IPS-18a (cell line): ENCODE results near the gene SUSD1.

Source experiments
- H3K27ac ChIP-seq: one replicate; pipeline ENCODE4 v1.5.1; 2013; ENCODE audit warnings: low read length
- H3K27me3 ChIP-seq: one replicate; pipeline ENCODE4 v1.6.1; 2013; ENCODE audit warnings: mild to moderate bottlenecking, low read length; ENCODE audit not compliant: control insufficient read depth, insufficient read depth
- H3K36me3 ChIP-seq: one replicate; pipeline ENCODE4 v1.6.1; 2013; ENCODE audit warnings: low read depth, low read length; ENCODE audit not compliant: control insufficient read depth
- H3K4me1 ChIP-seq: one replicate; pipeline ENCODE4 v1.6.1; 2013; ENCODE audit warnings: low read depth, low read length; ENCODE audit not compliant: control insufficient read depth
- H3K4me3 ChIP-seq: one replicate; pipeline ENCODE4 v1.5.1; 2013; ENCODE audit warnings: low read length
- H3K9ac ChIP-seq: one replicate; pipeline ENCODE4 v1.6.1; 2013; ENCODE audit warnings: mild to moderate bottlenecking, low read length, moderate library complexity
- H3K9me3 ChIP-seq: one replicate; pipeline ENCODE4 v1.6.1; 2013; ENCODE audit warnings: low read depth, low read length; ENCODE audit not compliant: control insufficient read depth

SUSD1 gene

GRCh38 chr9:112093147-112093869 lies 81.8 kb downstream of the SUSD1 start:
- Histone ChIP-seq H3K27me3 (no peaks in the 10 kb centered on the region), H3K27ac (no peak overlapping the region), H3K9me3 (no peaks in the 10 kb centered on the region), H3K4me1 (peaks cover 22% of the 10 kb centered on the region), H3K36me3 (no peaks in the 10 kb centered on the region), H3K9ac (no peak overlapping the region), H3K4me3 (no peak overlapping the region)

GRCh38 chr9:112091810-112092209 lies 83.3 kb downstream of the SUSD1 start:
- H3K36me3 ChIP-seq: no peaks in the 10 kb centered on the region
- H3K27ac ChIP-seq: peak overlapping the region; percentile 52
- H3K27me3 ChIP-seq: no peaks in the 10 kb centered on the region
- peaks cover 17% of the 10 kb centered on the region for H3K4me1 ChIP-seq
- H3K9ac ChIP-seq: no peak overlapping the region
- H3K9me3 ChIP-seq: no peaks in the 10 kb centered on the region
- no peak overlapping the region for H3K4me3 ChIP-seq

GRCh38 chr9:112087506-112087905 lies 87.6 kb downstream of the SUSD1 start:
- Histone ChIP-seq H3K27ac (no peak overlapping the region), H3K9ac (no peak overlapping the region), H3K4me1 (peaks cover 17% of the 10 kb centered on the region), H3K9me3 (no peaks in the 10 kb centered on the region), H3K27me3 (no peaks in the 10 kb centered on the region), H3K36me3 (no peaks in the 10 kb centered on the region), H3K4me3 (no peak overlapping the region)

DNA sequence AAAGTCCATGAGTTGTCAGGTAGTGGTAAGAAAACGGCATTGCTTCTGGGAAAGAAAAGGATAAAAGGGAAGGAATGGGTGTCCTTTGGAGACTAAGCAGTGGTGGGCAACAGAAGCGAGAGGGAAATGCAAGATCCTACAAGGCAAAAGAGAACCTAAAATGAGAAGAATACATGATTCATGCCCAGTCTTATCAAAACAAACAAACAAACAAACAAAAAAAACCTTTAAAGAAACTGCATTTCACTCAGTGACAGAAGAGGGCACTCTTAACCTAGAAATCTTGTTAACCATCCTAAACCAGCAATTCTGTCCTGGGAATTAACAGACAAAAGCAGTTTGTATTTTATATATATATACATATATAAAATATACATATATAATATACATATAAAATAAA lies 88.5 kb downstream of the SUSD1 start:
- Histone ChIP-seq H3K9me3 (no peaks in the 10 kb centered on the region), H3K27ac (no peak overlapping the region), H3K36me3 (no peaks in the 10 kb centered on the region)

DNA sequence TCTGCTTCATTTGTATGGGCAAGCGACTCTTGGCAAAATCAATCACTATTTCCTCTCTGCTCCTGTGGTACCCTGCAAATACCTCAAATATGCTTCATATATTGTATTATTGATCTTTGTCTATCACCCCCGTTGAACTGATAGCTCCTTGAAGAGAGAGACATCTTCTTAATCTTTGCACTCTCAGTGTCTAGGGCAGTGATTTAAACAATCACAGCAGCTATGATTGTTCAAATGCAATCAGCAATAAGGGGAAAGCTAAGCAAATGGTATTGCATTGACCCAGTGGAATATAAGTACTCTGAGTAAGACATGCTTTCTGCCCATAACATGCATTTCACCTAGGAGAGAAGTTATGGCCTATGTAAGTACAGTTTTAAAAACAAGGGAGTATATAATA lies 90.2 kb downstream of the SUSD1 start:
- no peaks in the 10 kb centered on the region for H3K36me3 ChIP-seq
- no peaks in the 10 kb centered on the region for H3K9me3 ChIP-seq
- H3K4me3 ChIP-seq: no peak overlapping the region
- no peaks in the 10 kb centered on the region for H3K27me3 ChIP-seq
- no peak overlapping the region for H3K9ac ChIP-seq
- no peak overlapping the region for H3K27ac ChIP-seq
- no peaks in the 10 kb centered on the region for H3K4me1 ChIP-seq

More for the DNA sequence above, 88.5 kb downstream of the SUSD1 start:
- no peaks in the 10 kb centered on the region for H3K27me3 ChIP-seq
- no peak overlapping the region for H3K4me3 ChIP-seq
- no peak overlapping the region for H3K9ac ChIP-seq
- H3K4me1 ChIP-seq: peaks cover 9% of the 10 kb centered on the region

- Histone ChIP-seq H3K4me1 (no peaks in the 10 kb centered on the region), H3K9ac (no peak overlapping the region), H3K27ac (no peak overlapping the region), H3K27me3 (no peaks in the 10 kb centered on the region), H3K9me3 (no peaks in the 10 kb centered on the region), H3K4me3 (no peak overlapping the region), H3K36me3 (no peaks in the 10 kb centered on the region)
Measured at GRCh38 chr9:112084334-112084733, 90.8 kb downstream of the SUSD1 start.

- Histone ChIP-seq H3K27ac (no peak overlapping the region), H3K9me3 (no peaks in the 10 kb centered on the region), H3K27me3 (no peaks in the 10 kb centered on the region), H3K4me1 (no peaks in the 10 kb centered on the region), H3K9ac (no peak overlapping the region), H3K4me3 (no peak overlapping the region), H3K36me3 (no peaks in the 10 kb centered on the region)
Measured at GRCh38 chr9:112081918-112082729, 93.0 kb downstream of the SUSD1 start.

DNA sequence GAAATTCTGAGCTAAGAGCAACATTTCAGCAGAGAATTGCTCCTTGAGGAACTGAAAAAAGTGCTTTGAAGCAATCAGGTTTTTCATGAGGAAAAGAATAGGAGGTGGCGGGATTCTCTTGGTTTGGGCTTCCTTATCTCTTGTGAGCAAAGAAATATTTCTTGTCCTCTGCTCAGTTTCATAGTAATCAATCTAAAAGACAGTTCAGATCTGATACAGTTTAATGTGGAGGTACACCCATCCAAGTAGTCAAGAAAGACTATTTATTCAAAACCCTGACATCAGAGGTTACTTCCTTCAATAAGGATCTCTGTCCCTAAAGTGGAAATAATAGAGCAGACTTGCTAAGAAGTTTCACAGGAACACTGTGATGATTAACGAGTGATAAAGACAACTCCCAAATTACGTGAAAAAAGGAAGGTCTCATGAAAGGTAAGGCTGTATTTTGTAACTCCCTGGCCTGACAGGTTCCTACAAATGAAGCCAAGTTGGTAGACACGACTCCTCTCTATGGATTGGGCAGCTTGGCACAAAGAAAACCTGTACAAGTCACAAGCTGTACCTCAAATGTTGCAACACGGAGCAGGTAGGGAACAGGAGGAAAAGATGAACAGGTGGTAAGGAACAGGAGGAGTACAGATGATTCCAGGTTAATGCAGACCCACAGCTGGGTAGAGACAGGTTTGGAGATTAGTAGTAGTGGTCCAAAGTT lies 94.1 kb downstream of the SUSD1 start:
- Histone ChIP-seq H3K27ac (no peak overlapping the region), H3K9me3 (no peaks in the 10 kb centered on the region), H3K4me3 (no peak overlapping the region), H3K36me3 (no peaks in the 10 kb centered on the region), H3K9ac (no peak overlapping the region), H3K27me3 (no peaks in the 10 kb centered on the region), H3K4me1 (no peaks in the 10 kb centered on the region)

DNA sequence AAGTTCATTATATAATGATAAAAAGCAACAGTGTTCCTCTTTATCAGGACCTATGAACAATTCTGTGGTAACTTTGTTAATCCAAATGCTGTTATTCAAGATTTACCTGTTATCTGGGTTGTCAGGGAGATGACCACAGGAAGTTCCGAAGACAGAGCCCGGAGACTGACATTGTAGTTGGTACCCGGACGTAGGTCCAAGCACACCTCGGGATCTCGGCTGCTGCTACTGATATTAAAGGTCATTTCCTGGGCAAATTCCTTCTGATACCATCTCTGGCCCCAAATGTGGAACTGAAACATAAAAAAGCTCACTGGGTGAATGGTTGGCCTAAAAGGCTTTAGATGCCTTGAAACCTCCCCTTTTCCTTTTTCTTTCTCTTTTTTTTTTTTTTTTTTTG lies 96.7 kb downstream of the SUSD1 start:
- H3K9me3 ChIP-seq: no peaks in the 10 kb centered on the region
- H3K27ac ChIP-seq: no peak overlapping the region
- H3K4me1 ChIP-seq: peaks cover 4% of the 10 kb centered on the region
- no peak overlapping the region for H3K9ac ChIP-seq
- no peaks in the 10 kb centered on the region for H3K27me3 ChIP-seq
- no peaks in the 10 kb centered on the region for H3K36me3 ChIP-seq
- no peak overlapping the region for H3K4me3 ChIP-seq

GRCh38 chr9:112076814-112077213 lies 98.3 kb downstream of the SUSD1 start:
- H3K27ac ChIP-seq: no peak overlapping the region
- no peaks in the 10 kb centered on the region for H3K36me3 ChIP-seq
- H3K4me1 ChIP-seq: peaks cover 4% of the 10 kb centered on the region
- H3K9ac ChIP-seq: no peak overlapping the region
- H3K9me3 ChIP-seq: no peaks in the 10 kb centered on the region
- no peak overlapping the region for H3K4me3 ChIP-seq
- no peaks in the 10 kb centered on the region for H3K27me3 ChIP-seq

DNA sequence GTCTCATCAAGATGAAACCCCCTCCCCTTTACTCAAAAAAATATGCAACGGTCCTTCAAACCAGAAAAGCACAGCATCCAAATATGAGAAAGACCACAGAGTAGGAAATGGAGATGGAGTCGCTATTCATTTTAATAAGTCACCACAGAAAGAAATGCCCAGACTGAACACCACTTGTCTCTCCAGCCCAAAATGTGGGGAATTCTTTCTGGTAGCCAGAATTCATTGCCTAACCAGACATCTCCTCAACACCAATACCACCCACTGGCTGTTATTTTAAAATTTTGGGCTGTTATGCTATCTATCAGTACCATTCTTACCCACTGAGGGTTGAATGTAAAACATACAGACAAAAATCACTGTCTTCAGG lies 100.1 kb downstream of the SUSD1 start:
- H3K36me3 ChIP-seq: no peaks in the 10 kb centered on the region
- H3K27ac ChIP-seq: no peak overlapping the region
- peaks cover 4% of the 10 kb centered on the region for H3K4me1 ChIP-seq
- no peak overlapping the region for H3K9ac ChIP-seq
- no peak overlapping the region for H3K4me3 ChIP-seq
- H3K27me3 ChIP-seq: no peaks in the 10 kb centered on the region
- H3K9me3 ChIP-seq: no peaks in the 10 kb centered on the region
